Liver (tissue), 9 donors: Measurements from ENCODE around the gene LIMD2. TPM values are rescaled to one million over a fixed set of nuclear protein-coding genes. Genes with fewer than 3 reads are reported as not detected.

Source experiments
- DNase-seq: peaks from one replicate; pipeline ENCODE4 v3.0.0-alpha.2; 2017; ENCODE audit warnings: low spot score
- H3K27ac ChIP-seq, 2 donors: one replicate each; pipeline ENCODE4 v1.7.0; 2013; ENCODE audit warnings: inconsistent platforms in 2 of 2, low read length in 2 of 2, control low read depth in 1 of 2, low read depth in 1 of 2, mild to moderate bottlenecking in 1 of 2
- H3K27me3 ChIP-seq, 4 donors: one replicate each; pipeline versions ENCODE4 v1.6.1 to v1.7.0; 2013; ENCODE audit warnings: low read length in 3 of 4, inconsistent platforms in 1 of 4, mild to moderate bottlenecking in 1 of 4, moderate library complexity in 1 of 4; ENCODE audit not compliant: control insufficient read depth in 4 of 4, insufficient read depth in 4 of 4
- H3K36me3 ChIP-seq, 4 donors: one replicate each; pipeline versions ENCODE4 v1.6.1 to v1.7.0; 2013; ENCODE audit warnings: low read length in 3 of 4, mild to moderate bottlenecking in 3 of 4, low read depth in 1 of 4, moderate library complexity in 1 of 4; ENCODE audit not compliant: control insufficient read depth in 4 of 4, insufficient read depth in 3 of 4
- H3K4me1 ChIP-seq, 4 donors: one replicate each; pipeline versions ENCODE4 v1.6.1 to v1.7.0; 2013; ENCODE audit warnings: low read length in 3 of 4, mild to moderate bottlenecking in 3 of 4, moderate library complexity in 1 of 4; ENCODE audit not compliant: control insufficient read depth in 4 of 4, insufficient read depth in 4 of 4
- H3K4me3 ChIP-seq, 3 donors: one replicate each; pipeline versions ENCODE4 v1.6.1 to v1.7.0; 2013; ENCODE audit warnings: low read length in 3 of 3, control low read depth in 1 of 3, low read depth in 1 of 3, mild to moderate bottlenecking in 1 of 3
- H3K9ac ChIP-seq, 2 donors: one replicate each; pipeline ENCODE4 v1.7.0; 2013; ENCODE audit warnings: low read length in 2 of 2, mild to moderate bottlenecking in 2 of 2, moderate library complexity in 2 of 2, control low read depth in 1 of 2, low read depth in 1 of 2
- H3K9me3 ChIP-seq, 4 donors: one replicate each; pipeline versions ENCODE4 v1.6.1 to v1.7.0; 2013; ENCODE audit warnings: low read length in 3 of 4; ENCODE audit not compliant: control insufficient read depth in 4 of 4
- ATF3 ChIP-seq: IDR thresholded peaks from 2 replicates; pipeline ENCODE4 v1.6.1; 2016; ENCODE audit warnings: antibody characterized with exemption
- CTCF ChIP-seq: fragments of 150-350 bp; IDR thresholded peaks from 2 replicates; pipeline ENCODE4 v1.5.1; 2017; ENCODE audit warnings: improper control_type of control experiment, low read depth, low read length; ENCODE audit not compliant: missing input control
- EGR1 ChIP-seq, 2 donors: IDR thresholded peaks; 2 replicates each; pipeline ENCODE4 v1.6.1; 2016 to 2018; ENCODE audit warnings: antibody characterized with exemption in 2 of 2, low read depth in 2 of 2
- FOXA1 ChIP-seq: IDR thresholded peaks from 2 replicates; pipeline ENCODE4 v1.6.1; 2016; ENCODE audit warnings: antibody characterized with exemption
- FOXA2 ChIP-seq: IDR thresholded peaks from 2 replicates; pipeline ENCODE4 v1.6.1; 2016; ENCODE audit warnings: antibody characterized with exemption
- GABPA ChIP-seq, 2 donors: IDR thresholded peaks in 1 of 2; conservative IDR thresholded peaks in 1 of 2; 2 replicates each; pipeline ENCODE4 v1.6.1; 2016; ENCODE audit warnings: antibody characterized with exemption in 2 of 2, mild to moderate bottlenecking in 1 of 2, moderate library complexity in 1 of 2
- HNF4A ChIP-seq, 2 donors: conservative IDR thresholded peaks; 2 replicates each; pipeline ENCODE4 v1.6.1; 2016; ENCODE audit warnings: antibody characterized with exemption in 2 of 2, mild to moderate bottlenecking in 2 of 2
- HNF4G ChIP-seq: IDR thresholded peaks from 2 replicates; pipeline ENCODE4 v1.6.1; 2016; ENCODE audit warnings: antibody characterized with exemption
- JUND ChIP-seq, 2 donors: IDR thresholded peaks; 2 replicates each; pipeline ENCODE4 v1.6.1; 2016; ENCODE audit warnings: antibody characterized with exemption in 2 of 2
- NR2F2 ChIP-seq: IDR thresholded peaks from 2 replicates; pipeline ENCODE4 v1.6.1; 2016; ENCODE audit warnings: antibody characterized with exemption
- RAD21 ChIP-seq, 2 donors: IDR thresholded peaks; 2 replicates each; pipeline ENCODE4 v1.6.1; 2016; ENCODE audit warnings: antibody characterized with exemption in 2 of 2, mild to moderate bottlenecking in 2 of 2
- REST ChIP-seq: IDR thresholded peaks from 2 replicates; pipeline ENCODE4 v1.6.1; 2016; ENCODE audit warnings: antibody characterized with exemption, mild to moderate bottlenecking
- RXRA ChIP-seq, 2 donors: IDR thresholded peaks; 2 replicates each; pipeline ENCODE4 v1.6.1; 2017 to 2018; ENCODE audit warnings: antibody characterized with exemption in 2 of 2, mild to moderate bottlenecking in 1 of 2
- SP1 ChIP-seq: IDR thresholded peaks from 2 replicates; pipeline ENCODE4 v1.6.1; 2018; ENCODE audit warnings: antibody characterized with exemption, mild to moderate bottlenecking
- TAF1 ChIP-seq: conservative IDR thresholded peaks from 2 replicates; pipeline ENCODE4 v1.6.1; 2016; ENCODE audit warnings: antibody characterized with exemption, mild to moderate bottlenecking
- YY1 ChIP-seq: IDR thresholded peaks from 2 replicates; pipeline ENCODE4 v1.6.1; 2016; ENCODE audit warnings: antibody characterized with exemption, mild to moderate bottlenecking
- whole genome bisulfite sequencing: extraction: QIAGEN DNeasy Blood & Tissue Kit; methylation state at CpG from one replicate; pipeline ENCODE4 v1.1.7; 2013; 5-methylcytosine and 5-hydroxymethylcytosine counted together
- polyA plus RNA-seq, 2 donors: library from polyadenylated mRNA; stranded (reverse) in 1 of 2; unstranded in 1 of 2; fragments of 200-250 nt in 1 of 2; fragments of >200 nt in 1 of 2; fragmentation: Nextera tagmentation in 1 of 2; extraction: Ambion mirVana in 1 of 2; gene quantifications; one replicate each; pipeline versions ENCODE4 v1.2.1 to v1.2.3, GENCODE V29; 2013 to 2015
- total RNA-seq, 2 donors: library from RNA; depleted of rRNA; stranded (reverse); fragments of >200 nt; gene quantifications; one replicate each; pipeline ENCODE4 v1.2.3, GENCODE V29; 2014
- TF ChIP-seq, protein P1 (sequence below): IDR thresholded peaks from 2 replicates; pipeline ENCODE4 v1.6.1; 2016; ENCODE audit warnings: antibody characterized with exemption
- TF ChIP-seq, protein P2 (sequence below): IDR thresholded peaks from 2 replicates; pipeline ENCODE4 v1.6.1; 2016; ENCODE audit warnings: antibody characterized with exemption
- donor health status: healthy.
- donor health status: healthy.
- donor health status: healthy.
- donor health status: healthy.
- donor health status: healthy.

LIMD2 gene
- total and polyA plus RNA-seq, 4 donors: 5.9 to 24.2 (median 7.9) TPM

GRCh38 chr17:63688396-63689020 lies 11.4 kb downstream of the LIMD2 start:
- Histone ChIP-seq H3K9ac (no peak overlapping the region), H3K36me3 (peaks cover 18 to 62% (median 59%) of the 10 kb centered on the region in 4 donors), H3K9me3 (no peaks in the 10 kb centered on the region), H3K4me1 (no peaks in the 10 kb centered on the region), H3K27ac (no peak overlapping the region), H3K27me3 (no peaks in the 10 kb centered on the region), H3K4me3 (no peak overlapping the region)
- TF ChIP-seq RXRA (IDR thresholded peaks at IDR 0.05): no peak
- TF ChIP-seq CTCF: no peak
- no peak for TF ChIP-seq FOXA2
- no peak for TF ChIP-seq NR2F2
- TF ChIP-seq SP1: no peak
- no peak for TF ChIP-seq EGR1 (IDR thresholded peaks at IDR 0.05; ENCODE audit: low read depth in 2 of 2)
- no peak for TF ChIP-seq HNF4A (conservative IDR thresholded peaks at IDR 0.05)
- no peak for TF ChIP-seq TAF1
- TF ChIP-seq JUND (IDR thresholded peaks at IDR 0.05): no peak
- no peak for TF ChIP-seq REST
- TF ChIP-seq ATF3: no peak
- no peak for TF ChIP-seq YY1
- TF ChIP-seq, protein P1, sequence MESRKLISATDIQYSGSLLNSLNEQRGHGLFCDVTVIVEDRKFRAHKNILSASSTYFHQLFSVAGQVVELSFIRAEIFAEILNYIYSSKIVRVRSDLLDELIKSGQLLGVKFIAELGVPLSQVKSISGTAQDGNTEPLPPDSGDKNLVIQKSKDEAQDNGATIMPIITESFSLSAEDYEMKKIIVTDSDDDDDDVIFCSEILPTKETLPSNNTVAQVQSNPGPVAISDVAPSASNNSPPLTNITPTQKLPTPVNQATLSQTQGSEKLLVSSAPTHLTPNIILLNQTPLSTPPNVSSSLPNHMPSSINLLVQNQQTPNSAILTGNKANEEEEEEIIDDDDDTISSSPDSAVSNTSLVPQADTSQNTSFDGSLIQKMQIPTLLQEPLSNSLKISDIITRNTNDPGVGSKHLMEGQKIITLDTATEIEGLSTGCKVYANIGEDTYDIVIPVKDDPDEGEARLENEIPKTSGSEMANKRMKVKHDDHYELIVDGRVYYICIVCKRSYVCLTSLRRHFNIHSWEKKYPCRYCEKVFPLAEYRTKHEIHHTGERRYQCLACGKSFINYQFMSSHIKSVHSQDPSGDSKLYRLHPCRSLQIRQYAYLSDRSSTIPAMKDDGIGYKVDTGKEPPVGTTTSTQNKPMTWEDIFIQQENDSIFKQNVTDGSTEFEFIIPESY: no peak
- TF ChIP-seq HNF4G: no peak
- no peak for TF ChIP-seq RAD21 (IDR thresholded peaks at IDR 0.05)
- TF ChIP-seq, protein P2, sequence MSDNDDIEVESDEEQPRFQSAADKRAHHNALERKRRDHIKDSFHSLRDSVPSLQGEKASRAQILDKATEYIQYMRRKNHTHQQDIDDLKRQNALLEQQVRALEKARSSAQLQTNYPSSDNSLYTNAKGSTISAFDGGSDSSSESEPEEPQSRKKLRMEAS: no peak
- TF ChIP-seq FOXA1: no peak
- no peak for TF ChIP-seq GABPA (IDR thresholded peaks at IDR 0.05 in 1 of 2, conservative IDR thresholded peaks at IDR 0.05 in 1 of 2)
- 88% methylated on average over 12 of the region's 12 CpGs for WGBS
- DNase-seq: no peak
